Left lung (tissue), 10 donors: Measurements from ENCODE around the gene AK8. TPM values are rescaled to one million over a fixed set of nuclear protein-coding genes. Genes with fewer than 3 reads are reported as not detected.

ENCODE experiments used
- ATAC-seq: fragments of 200-7000 bp; cut with Tn5 transposase; one replicate; pipeline ENCODE4 v1.9.1; 2020; ENCODE audit warnings: moderate library complexity
- DNase-seq, 4 donors: peaks; one replicate each; pipeline ENCODE4 v3.0.0-alpha.2; 2013 to 2020
- H3K27ac ChIP-seq, 2 donors: fragments of 200-600 bp; sonication (generic) in 1 of 2; one replicate each; pipeline versions ENCODE4 v1.5.0 to v1.8.0; 2020 to 2021
- H3K27me3 ChIP-seq, 2 donors: fragments of 200-600 bp; sonication (generic) in 1 of 2; one replicate each; pipeline versions ENCODE4 v1.5.0 to v1.8.0; 2020 to 2021
- H3K36me3 ChIP-seq, 2 donors: fragments of 200-600 bp; sonication (generic) in 1 of 2; one replicate each; pipeline versions ENCODE4 v1.5.0 to v1.8.0; 2020 to 2021
- H3K4me1 ChIP-seq, 2 donors: fragments of 200-600 bp; one replicate each; pipeline ENCODE4 v1.8.0; 2021
- H3K4me3 ChIP-seq, 2 donors: fragments of 200-600 bp; sonication (generic) in 1 of 2; one replicate each; pipeline versions ENCODE4 v1.5.0 to v1.8.0; 2020 to 2021; ENCODE audit warnings: mild to moderate bottlenecking in 1 of 2
- H3K9me3 ChIP-seq, 2 donors: fragments of 200-600 bp; sonication (generic) in 1 of 2; one replicate each; pipeline versions ENCODE4 v1.5.0 to v1.8.0; 2020 to 2021
- CTCF ChIP-seq, 2 donors: fragments of 200-600 bp; sonication (generic) in 1 of 2; IDR thresholded peaks; one replicate each; pipeline versions ENCODE4 v1.5.0 to v1.8.0; 2021; ENCODE audit warnings: antibody characterized with exemption in 2 of 2
- intact Hi-C, 2 donors: fragments of 100-400 bp; cut with DNase I; formaldehyde crosslinking; loops; one replicate each; pipeline versions ENCODE4 v1.11.2 to v1.14.2; 2022
- polyA plus RNA-seq, 6 donors: library from polyadenylated mRNA; unstranded; fragments of 120-200 nt; gene quantifications; one replicate each; pipeline ENCODE4 v1.2.1, GENCODE V29; 2013; ENCODE audit not compliant: insufficient read length in 6 of 6
- total RNA-seq, 2 donors: library from RNA; stranded (reverse); fragmentation: NEBNext Ultra II Directional; extraction: Animal tissue kit (Norgen Biotek cat#: 25700); gene quantifications; one replicate each; pipeline ENCODE4 v1.2.1, GENCODE V29; 2021
- donor health status: DM: no; HTN: yes; CAD: no.
- donor health status: DM: no; HTN: no; CAD: no.

Gene AK8
- total and polyA plus RNA-seq, 8 donors, result 0.55 to 3.6 (median 2.4) TPM

- Histone ChIP-seq H3K9me3 (no peaks in the 10 kb centered on the region), H3K4me3 (no peak overlapping the region), H3K36me3 (no peaks in the 10 kb centered on the region), H3K27ac (no peak overlapping the region), H3K4me1 (no peaks in the 10 kb centered on the region), H3K27me3 (peaks cover 0 to 19% of the 10 kb centered on the region in 2 donors)
- ATAC-seq (no peak), DNase-seq (no peak)
- intact Hi-C loops, result no loop called here
- TF ChIP-seq CTCF (IDR thresholded peaks at IDR 0.05), result no peak
These were observed 64.8 kb downstream of the AK8 start for GRCh38 chr9:132813115-132813771.

- Histone ChIP-seq H3K4me1 (no peaks in the 10 kb centered on the region), H3K36me3 (no peaks in the 10 kb centered on the region), H3K27ac (no peak overlapping the region), H3K27me3 (peaks cover 0 to 19% of the 10 kb centered on the region in 2 donors), H3K9me3 (no peaks in the 10 kb centered on the region), H3K4me3 (no peak overlapping the region)
- TF ChIP-seq CTCF (IDR thresholded peaks at IDR 0.05), result no peak
- intact Hi-C loops, result no loop called here
- ATAC-seq (no peak), DNase-seq (no peak)
These were observed 66.1 kb downstream of the AK8 start for GRCh38 chr9:132811985-132812384.

- DNase-seq, result no peak
- no peak for ATAC-seq
- Histone ChIP-seq H3K4me1 (no peaks in the 10 kb centered on the region), H3K27me3 (peaks cover 0 to 22% of the 10 kb centered on the region in 2 donors), H3K36me3 (no peaks in the 10 kb centered on the region), H3K9me3 (no peaks in the 10 kb centered on the region), H3K27ac (no peak overlapping the region), H3K4me3 (no peak overlapping the region)
- intact Hi-C loops, result no loop called here
- no peak for TF ChIP-seq CTCF (IDR thresholded peaks at IDR 0.05)
These were observed 67.8 kb downstream of the AK8 start for GRCh38 chr9:132810314-132810713.

GRCh38 chr9:132809677-132810271, 68.3 kb downstream of the AK8 start:
- ATAC-seq (no peak), DNase-seq (no peak)
- TF ChIP-seq CTCF (IDR thresholded peaks at IDR 0.05), result no peak
- Histone ChIP-seq H3K9me3 (no peaks in the 10 kb centered on the region), H3K4me1 (no peaks in the 10 kb centered on the region), H3K4me3 (no peak overlapping the region), H3K27ac (no peak overlapping the region), H3K27me3 (peaks cover 0 to 24% of the 10 kb centered on the region in 2 donors), H3K36me3 (no peaks in the 10 kb centered on the region)
- intact Hi-C loops, result no loop called here

GRCh38 chr9:132808645-132809044, 69.4 kb downstream of the AK8 start:
- Histone ChIP-seq H3K27me3 (peaks cover 0 to 31% of the 10 kb centered on the region in 2 donors), H3K4me3 (no peak overlapping the region), H3K4me1 (no peaks in the 10 kb centered on the region), H3K9me3 (no peaks in the 10 kb centered on the region), H3K27ac (no peak overlapping the region), H3K36me3 (no peaks in the 10 kb centered on the region)
- ATAC-seq (no peak), DNase-seq (peak in 1 of 4 donors; percentile 40)
- no peak for TF ChIP-seq CTCF (IDR thresholded peaks at IDR 0.05)
- intact Hi-C loops, result no loop called here
